Stomach (tissue), 4 donors: ENCODE results near the gene MDM4.

ENCODE experiments used
- POLR2A ChIP-seq, 4 donors: fragments of 450-650 bp; IDR thresholded peaks; one replicate each; pipeline ENCODE4 v1.6.1; 2016; ENCODE audit warnings: antibody characterized with exemption in 4 of 4, control low read depth in 2 of 4, mild to moderate bottlenecking in 1 of 4, moderate library complexity in 1 of 4
- POLR2AphosphoS5 ChIP-seq, 3 donors: sonication (generic); formaldehyde crosslinking; IDR thresholded peaks; one replicate each; pipeline ENCODE4 v1.6.1; 2016; ENCODE audit warnings: antibody characterized with exemption in 3 of 3
- TF ChIP-seq, protein P1 (sequence below), 7 experiments: fragments of 450-650 bp in 4 of 7; fragments of 200-600 bp in 3 of 7; sonication (generic) in 3 of 7; IDR thresholded peaks; one replicate each; pipeline ENCODE4 v1.5.1; 2016 to 2019; ENCODE audit warnings: antibody characterized with exemption in 7 of 7, control low read depth in 2 of 7, mild to moderate bottlenecking in 1 of 7

DNA sequence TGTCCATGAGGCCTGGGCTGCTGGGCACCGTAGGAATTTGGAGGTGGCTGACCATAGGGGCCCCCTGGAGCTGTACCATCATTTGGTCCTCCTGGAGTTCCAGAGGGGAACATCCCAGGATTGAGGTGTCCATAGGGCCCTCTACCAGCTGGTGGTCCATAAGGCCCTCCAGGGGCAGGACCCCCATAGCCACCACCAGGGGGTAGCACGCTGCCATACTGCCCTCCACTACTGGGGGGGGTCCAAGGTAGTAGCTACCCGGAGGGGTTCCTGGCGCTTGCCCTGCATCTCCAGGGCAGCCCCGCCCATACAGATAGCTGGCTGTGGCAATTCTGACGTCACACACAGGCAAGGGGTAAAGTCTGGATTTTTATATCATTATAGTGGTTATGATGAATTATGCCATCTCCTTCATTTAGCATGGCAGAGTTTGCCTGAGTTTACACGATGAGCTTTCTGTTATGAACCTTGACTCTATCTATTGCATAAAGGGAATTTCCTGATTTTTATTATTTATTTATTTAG, 13.2 kb downstream of the MDM4 start:
- TF ChIP-seq, protein P1, sequence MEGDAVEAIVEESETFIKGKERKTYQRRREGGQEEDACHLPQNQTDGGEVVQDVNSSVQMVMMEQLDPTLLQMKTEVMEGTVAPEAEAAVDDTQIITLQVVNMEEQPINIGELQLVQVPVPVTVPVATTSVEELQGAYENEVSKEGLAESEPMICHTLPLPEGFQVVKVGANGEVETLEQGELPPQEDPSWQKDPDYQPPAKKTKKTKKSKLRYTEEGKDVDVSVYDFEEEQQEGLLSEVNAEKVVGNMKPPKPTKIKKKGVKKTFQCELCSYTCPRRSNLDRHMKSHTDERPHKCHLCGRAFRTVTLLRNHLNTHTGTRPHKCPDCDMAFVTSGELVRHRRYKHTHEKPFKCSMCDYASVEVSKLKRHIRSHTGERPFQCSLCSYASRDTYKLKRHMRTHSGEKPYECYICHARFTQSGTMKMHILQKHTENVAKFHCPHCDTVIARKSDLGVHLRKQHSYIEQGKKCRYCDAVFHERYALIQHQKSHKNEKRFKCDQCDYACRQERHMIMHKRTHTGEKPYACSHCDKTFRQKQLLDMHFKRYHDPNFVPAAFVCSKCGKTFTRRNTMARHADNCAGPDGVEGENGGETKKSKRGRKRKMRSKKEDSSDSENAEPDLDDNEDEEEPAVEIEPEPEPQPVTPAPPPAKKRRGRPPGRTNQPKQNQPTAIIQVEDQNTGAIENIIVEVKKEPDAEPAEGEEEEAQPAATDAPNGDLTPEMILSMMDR (IDR thresholded peaks at IDR 0.05), result no peak
- TF ChIP-seq POLR2A (IDR thresholded peaks at IDR 0.05) (no peak), POLR2AphosphoS5 (IDR thresholded peaks at IDR 0.05) (no peak)
